Panc1 (cell line): ENCODE measurements around the gene CCDC85C. TPM values are rescaled to one million over a fixed set of nuclear protein-coding genes. Genes with fewer than 3 reads are reported as not detected.
A peak's percentile ranks its signal among the peaks of the same experiment; 100 is the strongest.

Experiments used
- ATAC-seq: fragments of 200-7000 bp; cut with Tn5 transposase; 2 replicates; pipeline ENCODE4 v1.9.1; 2020; ENCODE audit warnings: mild to moderate bottlenecking, moderate library complexity
- BruUV-seq: library from RNA; stranded (reverse); fragments of 400-500 nt; replicated peaks from 2 replicates; lab custom pipeline; 2021; lab: Mats Ljungman, UMichigan
- CTCF ChIA-PET: fragments of 300-600 bp; sonication (Branson Sonifier 250); formaldehyde crosslinking; loops from one replicate; lab custom pipeline; 2022; ENCODE audit warnings: antibody characterized with exemption; lab: Charles Lee
- POLR2A ChIA-PET: fragments of 300-600 bp; sonication (Branson Sonifier 250); formaldehyde crosslinking; loops from one replicate; lab custom pipeline; 2022; ENCODE audit warnings: antibody characterized with exemption; lab: Charles Lee
- DNase-seq: peaks from one replicate; pipeline ENCODE4 v3.0.0-alpha.2; 2010; ENCODE audit warnings: low read depth, low spot score
- H3K27ac ChIP-seq: 2 replicates; pipeline ENCODE4 v1.5.1; 2011; ENCODE audit warnings: mild to moderate bottlenecking, low read length, inconsistent platforms
- H3K27me3 ChIP-seq: fragments of 200-500 bp; sonication (Bioruptor generic); 2 replicates; pipeline ENCODE4 v1.6.0; 2014; ENCODE audit warnings: low read length, inconsistent platforms; ENCODE audit not compliant: control insufficient read depth, insufficient read depth
- H3K36me3 ChIP-seq: fragments of 200-500 bp; sonication (Bioruptor generic); 2 replicates; pipeline ENCODE4 v1.5.1; 2014; ENCODE audit warnings: inconsistent platforms, mild to moderate bottlenecking, low read length, moderate library complexity; ENCODE audit not compliant: control insufficient read depth, insufficient read depth
- H3K4me1 ChIP-seq: 2 replicates; pipeline ENCODE4 v1.5.1; 2011; ENCODE audit warnings: inconsistent platforms, mild to moderate bottlenecking, low read length, moderate library complexity; ENCODE audit not compliant: control insufficient read depth, insufficient read depth
- H3K4me3 ChIP-seq, 2 experiments: 2 replicates each; pipeline ENCODE4 v1.5.1; 2011 to 2012; ENCODE audit warnings: low read depth in 2 of 2, low read length in 2 of 2, mild to moderate bottlenecking in 2 of 2, inconsistent platforms in 1 of 2, moderate library complexity in 1 of 2
- H3K9me3 ChIP-seq: fragments of 200-500 bp; sonication (Bioruptor generic); 2 replicates; pipeline ENCODE4 v1.5.1; 2014; ENCODE audit warnings: low read depth, mild to moderate bottlenecking, inconsistent platforms, low read length, moderate library complexity; ENCODE audit not compliant: control insufficient read depth, insufficient read depth
- POLR2AphosphoS5 ChIP-seq: IDR thresholded peaks from 2 replicates; pipeline ENCODE4 v1.6.1; 2012; ENCODE audit warnings: mild to moderate bottlenecking, low read depth, low read length, moderate library complexity
- SIN3A ChIP-seq: IDR thresholded peaks from 2 replicates; pipeline ENCODE4 v1.6.1; 2012; ENCODE audit warnings: low read depth, mild to moderate bottlenecking, low read length, moderate library complexity, borderline replicate concordance; ENCODE audit not compliant: insufficient read depth
- TCF7L2 ChIP-seq: IDR thresholded peaks from 2 replicates; pipeline ENCODE4 v1.6.1; 2011; ENCODE audit warnings: mild to moderate bottlenecking, low read depth, low read length, inconsistent platforms
- in situ Hi-C: cut with HindIII; loops from 2 replicates; pipeline ENCODE4 v1.10.0; 2016; ENCODE audit warnings: low sequenced_read_pairs, low pct_unique_long_range_greater_than_20kb
- intact Hi-C: fragments of 100-400 bp; cut with micrococcal nuclease; formaldehyde crosslinking; loops from one replicate; pipeline ENCODE4 v1.10.0; 2022; ENCODE audit not compliant: unreplicated experiment
- total RNA-seq: library from RNA; stranded (reverse); gene quantifications from one replicate; pipeline ENCODE4 v1.2.1, GENCODE V29; 2021; ENCODE audit not compliant: unreplicated experiment
- TF ChIP-seq, protein P1 (sequence below): fragments of 450-650 bp; IDR thresholded peaks from 2 replicates; pipeline ENCODE4 v1.5.1; 2017; ENCODE audit warnings: mild to moderate bottlenecking
- TF ChIP-seq, protein P2 (sequence below), 2 experiments: IDR thresholded peaks; 2 replicates each; pipeline ENCODE4 v1.6.1; 2011 to 2012; ENCODE audit warnings: low read depth in 2 of 2, control low read depth in 1 of 2, low read length in 1 of 2, mild to moderate bottlenecking in 1 of 2, moderate library complexity in 1 of 2; ENCODE audit not compliant: insufficient read depth in 1 of 2

CCDC85C gene
- total RNA-seq, 1 experiment from 2014 or later: 96.6 TPM

- H3K4me1 ChIP-seq: peaks cover 54% of the 10 kb centered on the region
- intact Hi-C loops: no loop called here
- peak overlapping the region; percentile 3; the same call in 1 of the 2 replicates for H3K27ac ChIP-seq
- no TSS peak for BruUV-seq
- no peaks in the 10 kb centered on the region for H3K27me3 ChIP-seq
- H3K9me3 ChIP-seq: no peaks in the 10 kb centered on the region
- no peaks in the 10 kb centered on the region for H3K36me3 ChIP-seq
- H3K4me3 ChIP-seq: no peak overlapping the region
- ChIA-PET POLR2A (no interaction called here), CTCF (no interaction called here)
- in situ Hi-C loops: no loop called here
- ATAC-seq (no peak), DNase-seq (no peak)
- TF ChIP-seq, protein P1, sequence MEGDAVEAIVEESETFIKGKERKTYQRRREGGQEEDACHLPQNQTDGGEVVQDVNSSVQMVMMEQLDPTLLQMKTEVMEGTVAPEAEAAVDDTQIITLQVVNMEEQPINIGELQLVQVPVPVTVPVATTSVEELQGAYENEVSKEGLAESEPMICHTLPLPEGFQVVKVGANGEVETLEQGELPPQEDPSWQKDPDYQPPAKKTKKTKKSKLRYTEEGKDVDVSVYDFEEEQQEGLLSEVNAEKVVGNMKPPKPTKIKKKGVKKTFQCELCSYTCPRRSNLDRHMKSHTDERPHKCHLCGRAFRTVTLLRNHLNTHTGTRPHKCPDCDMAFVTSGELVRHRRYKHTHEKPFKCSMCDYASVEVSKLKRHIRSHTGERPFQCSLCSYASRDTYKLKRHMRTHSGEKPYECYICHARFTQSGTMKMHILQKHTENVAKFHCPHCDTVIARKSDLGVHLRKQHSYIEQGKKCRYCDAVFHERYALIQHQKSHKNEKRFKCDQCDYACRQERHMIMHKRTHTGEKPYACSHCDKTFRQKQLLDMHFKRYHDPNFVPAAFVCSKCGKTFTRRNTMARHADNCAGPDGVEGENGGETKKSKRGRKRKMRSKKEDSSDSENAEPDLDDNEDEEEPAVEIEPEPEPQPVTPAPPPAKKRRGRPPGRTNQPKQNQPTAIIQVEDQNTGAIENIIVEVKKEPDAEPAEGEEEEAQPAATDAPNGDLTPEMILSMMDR: no peak
- TF ChIP-seq TCF7L2 (no peak), SIN3A (no peak), POLR2AphosphoS5 (no peak)
- TF ChIP-seq, protein P2, sequence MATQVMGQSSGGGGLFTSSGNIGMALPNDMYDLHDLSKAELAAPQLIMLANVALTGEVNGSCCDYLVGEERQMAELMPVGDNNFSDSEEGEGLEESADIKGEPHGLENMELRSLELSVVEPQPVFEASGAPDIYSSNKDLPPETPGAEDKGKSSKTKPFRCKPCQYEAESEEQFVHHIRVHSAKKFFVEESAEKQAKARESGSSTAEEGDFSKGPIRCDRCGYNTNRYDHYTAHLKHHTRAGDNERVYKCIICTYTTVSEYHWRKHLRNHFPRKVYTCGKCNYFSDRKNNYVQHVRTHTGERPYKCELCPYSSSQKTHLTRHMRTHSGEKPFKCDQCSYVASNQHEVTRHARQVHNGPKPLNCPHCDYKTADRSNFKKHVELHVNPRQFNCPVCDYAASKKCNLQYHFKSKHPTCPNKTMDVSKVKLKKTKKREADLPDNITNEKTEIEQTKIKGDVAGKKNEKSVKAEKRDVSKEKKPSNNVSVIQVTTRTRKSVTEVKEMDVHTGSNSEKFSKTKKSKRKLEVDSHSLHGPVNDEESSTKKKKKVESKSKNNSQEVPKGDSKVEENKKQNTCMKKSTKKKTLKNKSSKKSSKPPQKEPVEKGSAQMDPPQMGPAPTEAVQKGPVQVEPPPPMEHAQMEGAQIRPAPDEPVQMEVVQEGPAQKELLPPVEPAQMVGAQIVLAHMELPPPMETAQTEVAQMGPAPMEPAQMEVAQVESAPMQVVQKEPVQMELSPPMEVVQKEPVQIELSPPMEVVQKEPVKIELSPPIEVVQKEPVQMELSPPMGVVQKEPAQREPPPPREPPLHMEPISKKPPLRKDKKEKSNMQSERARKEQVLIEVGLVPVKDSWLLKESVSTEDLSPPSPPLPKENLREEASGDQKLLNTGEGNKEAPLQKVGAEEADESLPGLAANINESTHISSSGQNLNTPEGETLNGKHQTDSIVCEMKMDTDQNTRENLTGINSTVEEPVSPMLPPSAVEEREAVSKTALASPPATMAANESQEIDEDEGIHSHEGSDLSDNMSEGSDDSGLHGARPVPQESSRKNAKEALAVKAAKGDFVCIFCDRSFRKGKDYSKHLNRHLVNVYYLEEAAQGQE (IDR thresholded peaks at IDR 0.05; ENCODE audit: insufficient read depth in 1 of 2, low read depth in 2 of 2, low read length in 1 of 2): no peak
Measured at GRCh38 chr14:99535908-99536778, 67.9 kb downstream of the CCDC85C start.

DNA sequence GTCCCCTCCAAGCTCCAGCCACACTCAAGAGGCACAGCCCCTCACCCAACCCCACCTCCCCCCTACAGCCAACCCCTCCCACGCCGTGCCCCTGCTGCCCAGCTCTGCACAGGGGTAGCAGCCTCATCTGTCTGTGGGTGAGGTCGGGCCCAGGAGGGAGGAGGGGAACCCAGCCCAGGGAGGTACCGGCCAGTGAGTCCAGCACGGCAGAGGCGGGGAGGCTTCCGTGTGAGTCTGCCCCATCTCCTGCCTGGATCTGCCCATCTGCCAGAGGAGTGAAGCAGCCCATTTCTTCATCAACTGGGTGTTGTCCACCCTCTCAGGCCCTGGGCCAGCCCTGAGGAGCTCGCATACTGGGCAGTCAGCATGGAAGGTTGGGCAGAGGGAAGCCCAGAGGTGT is 68.6 kb downstream of the CCDC85C start:
- DNase-seq (no peak), ATAC-seq (no peak)
- no peak overlapping the region for H3K4me3 ChIP-seq
- H3K4me1 ChIP-seq: peaks cover 54% of the 10 kb centered on the region
- in situ Hi-C loops: no loop called here
- CTCF ChIA-PET: no interaction called here
- POLR2A ChIA-PET: no interaction called here
- H3K27me3 ChIP-seq: no peaks in the 10 kb centered on the region
- no TSS peak for BruUV-seq
- TF ChIP-seq SIN3A: no peak
- TF ChIP-seq, protein P1: no peak
- TF ChIP-seq, protein P2 (IDR thresholded peaks at IDR 0.05; ENCODE audit: insufficient read depth in 1 of 2, low read depth in 2 of 2, low read length in 1 of 2): no peak
- no peak for TF ChIP-seq TCF7L2
- H3K9me3 ChIP-seq: no peaks in the 10 kb centered on the region
- H3K27ac ChIP-seq: no peak overlapping the region
- no peaks in the 10 kb centered on the region for H3K36me3 ChIP-seq
- intact Hi-C loops: no loop called here
